GM10248 (cell line): Measurements from ENCODE around the gene SLC25A21.

ENCODE experiments used
- CTCF ChIA-PET: fragments of 300-600 bp; sonication (Branson Sonifier 250); formaldehyde crosslinking; extraction: SDS; loops from one replicate; lab custom pipeline; 2021; ENCODE audit warnings: antibody characterized with exemption; lab: Yijun Ruan, JAX
- POLR2A ChIA-PET: fragments of 350-650 bp; sonication (Branson Sonifier 250); formaldehyde crosslinking; extraction: SDS; loops from one replicate; lab custom pipeline; 2020; ENCODE audit warnings: antibody characterized with exemption; lab: Yijun Ruan, JAX
- DNase-seq: peaks from one replicate; pipeline ENCODE4 v3.0.0; 2012; ENCODE audit errors: extremely low spot score
- CTCF ChIP-seq: IDR thresholded peaks from 2 replicates; pipeline ENCODE4 v1.5.1; 2012; ENCODE audit warnings: mild to moderate bottlenecking, low read depth; ENCODE audit errors: extremely low read depth, missing control alignments, control extremely low read depth

Gene SLC25A21

GRCh38 chr14:36662258-36662542 lies 510.2 kb downstream of the SLC25A21 start:
- peak; percentile 9 for DNase-seq
- no peak for TF ChIP-seq CTCF
- POLR2A ChIA-PET = no interaction called here
- CTCF ChIA-PET = no interaction called here

GRCh38 chr14:36661506-36662257 lies 510.7 kb downstream of the SLC25A21 start, which contains the start of gene PAX9:
Gene PAX9, plus strand, starts transcription at chr14:36661860. Its CDS starts 230 bp downstream, at chr14:36662090.
- DNase-seq = peak; percentile 58
- no peak for TF ChIP-seq CTCF
- POLR2A ChIA-PET = no interaction called here
- CTCF ChIA-PET = no interaction called here

GRCh38 chr14:36660736-36661505 lies 511.5 kb downstream of the SLC25A21 start:
- ChIA-PET CTCF (no interaction called here), POLR2A (no interaction called here)
- peak; percentile 13 for DNase-seq

GRCh38 chr14:36659822-36660735 lies 512.3 kb downstream of the SLC25A21 start:
- ChIA-PET CTCF (interaction anchor here (1.4 kb wide), 1 partner anchor 9 kb away, joined by 3 read pairs; no protein-coding TSS in a partner anchor), POLR2A (no interaction called here)
- DNase-seq = peak; percentile 13
- TF ChIP-seq CTCF = no peak

More at GRCh38 chr14:36660736-36661505, 511.5 kb downstream of the SLC25A21 start:
- TF ChIP-seq CTCF = no peak

- CTCF ChIA-PET = interaction anchor here (1.4 kb wide), 1 partner anchor 8 kb away, joined by 3 read pairs; no protein-coding TSS in a partner anchor
- POLR2A ChIA-PET = no interaction called here
- peak; percentile 13 for DNase-seq
Observed at GRCh38 chr14:36659010-36659821, 513.2 kb downstream of the SLC25A21 start.

More at GRCh38 chr14:36659010-36659821, 513.2 kb downstream of the SLC25A21 start:
- TF ChIP-seq CTCF = no peak
